GM10248 (cell line): Measurements from ENCODE around the gene PKD1.

ENCODE experiments used
- CTCF ChIA-PET: fragments of 300-600 bp; sonication (Branson Sonifier 250); formaldehyde crosslinking; extraction: SDS; loops from one replicate; lab custom pipeline; 2021; ENCODE audit warnings: antibody characterized with exemption; lab: Yijun Ruan, JAX
- POLR2A ChIA-PET: fragments of 350-650 bp; sonication (Branson Sonifier 250); formaldehyde crosslinking; extraction: SDS; loops from one replicate; lab custom pipeline; 2020; ENCODE audit warnings: antibody characterized with exemption; lab: Yijun Ruan, JAX
- DNase-seq: peaks from one replicate; pipeline ENCODE4 v3.0.0; 2012; ENCODE audit errors: extremely low spot score
- TF ChIP-seq, protein P1 (sequence below): IDR thresholded peaks from 2 replicates; pipeline ENCODE4 v1.5.1; 2012; ENCODE audit warnings: mild to moderate bottlenecking, low read depth; ENCODE audit errors: extremely low read depth, missing control alignments, control extremely low read depth

Gene PKD1

GRCh38 chr16:2087748-2088631, 47.7 kb downstream of the PKD1 start:
- DNase-seq: no peak
- TF ChIP-seq, protein P1, sequence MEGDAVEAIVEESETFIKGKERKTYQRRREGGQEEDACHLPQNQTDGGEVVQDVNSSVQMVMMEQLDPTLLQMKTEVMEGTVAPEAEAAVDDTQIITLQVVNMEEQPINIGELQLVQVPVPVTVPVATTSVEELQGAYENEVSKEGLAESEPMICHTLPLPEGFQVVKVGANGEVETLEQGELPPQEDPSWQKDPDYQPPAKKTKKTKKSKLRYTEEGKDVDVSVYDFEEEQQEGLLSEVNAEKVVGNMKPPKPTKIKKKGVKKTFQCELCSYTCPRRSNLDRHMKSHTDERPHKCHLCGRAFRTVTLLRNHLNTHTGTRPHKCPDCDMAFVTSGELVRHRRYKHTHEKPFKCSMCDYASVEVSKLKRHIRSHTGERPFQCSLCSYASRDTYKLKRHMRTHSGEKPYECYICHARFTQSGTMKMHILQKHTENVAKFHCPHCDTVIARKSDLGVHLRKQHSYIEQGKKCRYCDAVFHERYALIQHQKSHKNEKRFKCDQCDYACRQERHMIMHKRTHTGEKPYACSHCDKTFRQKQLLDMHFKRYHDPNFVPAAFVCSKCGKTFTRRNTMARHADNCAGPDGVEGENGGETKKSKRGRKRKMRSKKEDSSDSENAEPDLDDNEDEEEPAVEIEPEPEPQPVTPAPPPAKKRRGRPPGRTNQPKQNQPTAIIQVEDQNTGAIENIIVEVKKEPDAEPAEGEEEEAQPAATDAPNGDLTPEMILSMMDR: no peak
- POLR2A ChIA-PET: no interaction called here
- CTCF ChIA-PET: no interaction called here

DNA sequence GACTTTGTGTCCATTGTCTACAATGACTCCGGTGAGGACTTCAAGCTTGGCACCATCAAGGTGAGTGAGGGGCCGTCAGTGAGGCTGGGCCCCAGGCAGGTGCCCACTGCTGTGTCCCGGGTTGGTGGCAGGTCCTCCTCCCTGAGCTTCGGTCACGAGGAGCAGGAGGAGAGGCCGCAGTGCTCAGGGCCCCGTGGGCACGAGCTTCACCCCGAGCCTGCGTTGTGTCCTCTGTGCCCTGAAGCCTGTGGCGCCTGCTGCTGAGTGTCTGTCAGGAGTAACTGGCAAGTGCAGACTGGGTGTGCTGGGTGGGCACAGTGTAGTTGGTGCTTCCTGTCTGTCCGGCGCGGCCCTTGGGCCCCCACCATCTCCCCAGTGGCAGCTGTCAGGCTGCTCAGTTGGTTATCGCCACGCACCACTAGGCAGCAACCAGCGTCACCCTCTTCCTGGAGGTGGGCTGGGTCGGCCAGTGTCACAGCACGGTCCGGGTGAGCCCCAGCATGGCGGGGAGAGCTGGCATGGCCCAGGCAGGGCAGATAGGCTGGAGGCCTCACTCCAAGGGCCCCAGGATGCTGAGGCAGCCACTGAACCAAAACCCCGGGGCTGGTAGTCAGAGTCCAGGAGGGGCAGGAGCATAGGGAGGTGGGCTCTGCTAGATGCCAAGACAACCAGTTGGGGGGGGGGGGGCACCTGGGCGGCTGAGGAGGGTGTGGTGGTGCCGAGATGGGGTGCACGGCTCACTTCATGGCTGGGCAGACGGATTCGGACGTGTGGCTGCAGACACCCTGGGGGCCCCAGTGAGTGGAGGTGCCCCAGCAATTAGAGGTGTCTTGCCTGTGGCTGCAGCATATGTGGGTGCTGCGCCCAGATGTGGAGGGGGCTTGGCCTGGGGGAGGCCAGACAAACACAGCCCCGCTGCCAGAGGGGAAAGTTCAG, 48.6 kb downstream of the PKD1 start:
- CTCF ChIA-PET: no interaction called here

DNA sequence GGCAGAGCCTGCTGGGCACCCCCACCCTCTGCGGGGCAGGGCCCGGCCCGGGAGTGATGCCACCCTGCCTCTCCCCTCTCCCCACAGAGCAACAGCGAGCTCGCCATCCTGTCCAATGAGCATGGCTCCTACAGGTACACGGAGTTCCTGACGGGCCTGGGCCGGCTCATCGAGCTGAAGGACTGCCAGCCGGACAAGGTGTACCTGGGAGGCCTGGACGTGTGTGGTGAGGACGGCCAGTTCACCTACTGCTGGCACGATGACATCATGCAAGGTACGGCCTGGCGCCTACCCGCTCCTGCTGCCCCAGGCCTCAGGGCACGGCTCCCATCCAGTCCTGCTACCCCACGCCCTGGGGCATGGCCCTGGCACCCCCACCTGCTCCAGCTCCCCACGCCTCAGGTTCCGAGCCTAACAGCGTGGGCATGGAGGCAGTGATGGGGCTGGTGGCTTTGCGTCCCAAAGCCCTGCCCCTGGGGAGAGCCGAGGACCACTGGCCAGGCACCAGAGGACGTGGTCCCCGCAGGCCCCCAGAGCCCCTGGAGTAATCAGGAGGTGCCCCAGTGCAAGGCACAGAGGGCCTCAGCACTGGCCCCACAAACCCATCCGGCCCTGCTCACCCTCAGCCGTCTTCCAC, 49.5 kb downstream of the PKD1 start:
- TF ChIP-seq, protein P1: no peak
- ChIA-PET CTCF (no interaction called here), POLR2A (no interaction called here)
- DNase-seq: no peak

More for the DNA sequence above, 48.6 kb downstream of the PKD1 start:
- DNase-seq: no peak
- TF ChIP-seq, protein P1: no peak
- POLR2A ChIA-PET: no interaction called here

- CTCF ChIA-PET: no interaction called here
- DNase-seq: no peak
- POLR2A ChIA-PET: no interaction called here
- TF ChIP-seq, protein P1: no peak
These were observed 50.0 kb downstream of the PKD1 start for GRCh38 chr16:2085669-2086068.

GRCh38 chr16:2084895-2085625, 50.6 kb downstream of the PKD1 start:
- DNase-seq: no peak
- TF ChIP-seq, protein P1: no peak
- CTCF ChIA-PET: no interaction called here
- POLR2A ChIA-PET: interaction anchor here (0.6 kb wide), 1 partner anchor 71 kb away, joined by 3 read pairs; the partner anchor contains the start of gene TRAF7
